ENCODE measurements around the gene ITIH5.

The ITIH5 gene

DNA sequence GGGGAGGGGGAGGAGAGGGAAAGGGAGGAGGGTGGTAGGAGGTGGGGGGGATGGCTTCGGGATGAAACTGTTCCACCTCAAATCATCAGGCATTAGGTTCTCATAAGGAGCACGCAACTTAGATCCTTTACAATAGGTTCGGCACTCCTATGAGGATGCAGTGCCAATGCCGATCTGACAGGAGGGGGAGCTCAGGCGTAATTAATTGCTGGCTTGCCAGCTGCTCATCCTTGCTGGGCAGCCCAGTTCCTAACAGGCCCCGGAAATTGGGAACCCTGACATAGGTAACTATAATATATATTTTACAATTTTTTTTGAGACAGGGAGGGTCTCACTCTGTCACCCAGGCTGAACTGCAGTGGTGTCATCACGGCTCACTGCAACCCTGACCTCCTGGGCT lies 137.1 kb downstream of the ITIH5 start:
- in situ Hi-C loops (cut with HindIII; ENCODE audit: low sequenced_read_pairs) = loop anchor here (5.0 to 10.0 kb wide), 3 partner anchors 83 to 508 kb away; no protein-coding TSS in a partner anchor

DNA sequence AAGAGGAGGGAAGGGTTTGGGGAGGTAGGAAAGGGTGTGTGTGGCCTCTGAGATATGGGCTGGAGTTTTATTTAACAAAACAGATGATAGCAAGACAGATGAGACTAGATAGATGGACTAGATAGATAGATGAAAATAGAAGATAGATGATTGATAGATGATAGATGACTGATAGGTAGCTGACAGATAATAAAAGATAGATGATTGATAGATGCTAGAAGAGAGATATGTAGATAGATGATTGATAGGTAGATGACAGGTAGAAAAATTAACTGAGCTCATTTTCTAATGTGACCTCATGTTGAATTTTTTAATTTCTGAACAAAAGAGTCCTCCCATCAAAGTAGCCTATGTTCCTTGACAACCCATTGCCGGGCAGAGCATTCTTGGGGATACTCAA lies 139.3 kb downstream of the ITIH5 start:
- in situ Hi-C loops (cut with HindIII; ENCODE audit: low sequenced_read_pairs) = no loop called here

DNA sequence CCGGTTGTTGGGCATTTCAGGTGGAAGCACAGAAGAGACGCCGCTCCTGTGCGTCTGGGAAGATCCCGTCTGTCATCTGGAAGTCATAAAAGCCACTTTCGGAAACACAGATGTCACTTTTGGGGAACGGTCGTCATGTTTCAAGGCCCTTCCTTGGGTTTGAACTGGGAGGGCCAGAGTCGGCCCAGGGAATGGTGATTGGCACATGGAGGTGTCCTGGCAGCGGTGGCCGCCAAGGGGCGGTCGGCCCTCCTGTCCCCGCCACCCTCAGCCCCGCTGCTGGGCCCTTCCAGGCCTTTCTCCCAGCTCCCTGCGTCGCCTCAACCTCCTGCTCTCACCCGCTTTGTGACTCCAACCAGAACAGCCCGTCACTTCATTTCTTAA lies 140.8 kb downstream of the ITIH5 start:
- in situ Hi-C loops (cut with HindIII; ENCODE audit: low sequenced_read_pairs) = no loop called here

DNA sequence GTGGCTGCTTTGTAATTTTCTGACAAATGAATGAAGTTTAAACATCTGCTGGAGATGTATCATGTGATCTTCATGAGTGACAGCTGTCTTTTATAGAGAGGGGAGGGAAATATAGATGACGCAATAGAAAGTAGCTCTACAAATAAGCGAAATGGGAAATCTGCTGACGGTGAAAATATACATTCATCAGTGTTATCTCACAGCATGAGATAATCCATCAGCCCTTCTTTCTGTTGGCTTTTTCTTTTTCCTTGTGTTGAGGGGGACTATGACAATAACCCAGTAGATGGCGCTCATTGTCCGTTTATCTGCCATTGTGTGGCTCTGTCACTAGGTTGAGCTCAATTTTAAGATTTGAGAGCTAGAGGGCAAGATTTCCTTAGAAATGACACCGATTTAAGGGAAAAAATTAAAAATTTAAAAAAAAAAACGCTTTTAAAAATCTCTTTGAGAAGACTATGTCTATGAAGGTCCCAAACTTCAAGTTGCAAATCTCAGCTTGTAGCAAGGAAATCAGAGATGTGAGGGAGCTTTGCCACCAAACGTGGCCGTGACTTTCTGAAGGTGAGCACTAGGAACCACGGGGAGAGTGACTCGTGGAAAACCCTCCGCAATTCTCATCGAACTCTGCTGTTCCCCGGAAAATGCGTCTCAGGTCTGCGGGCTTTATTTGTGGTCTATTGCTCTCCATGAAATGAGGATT lies 141.3 kb downstream of the ITIH5 start:
- in situ Hi-C loops (cut with HindIII; ENCODE audit: low sequenced_read_pairs) = no loop called here

DNA sequence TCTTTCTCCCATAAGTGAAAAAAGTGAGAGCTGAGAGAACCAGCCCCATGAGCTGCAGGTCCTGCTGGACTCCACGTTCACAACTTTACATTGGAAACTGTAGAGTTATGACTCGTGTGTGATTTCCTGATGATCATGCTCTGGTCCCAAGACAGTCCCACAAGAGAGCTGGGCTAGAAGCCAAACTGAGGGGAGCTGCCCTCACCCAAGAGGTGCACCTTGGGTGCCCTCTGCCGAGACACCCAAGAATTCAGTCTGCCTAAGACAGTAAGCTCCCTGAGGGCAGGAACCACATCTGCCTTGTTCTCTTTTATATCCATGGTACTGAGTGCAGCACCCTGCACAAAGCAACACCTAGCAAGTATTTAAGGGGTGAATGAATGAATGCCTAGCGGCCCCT lies 143.1 kb downstream of the ITIH5 start:
- in situ Hi-C loops (cut with HindIII; ENCODE audit: low sequenced_read_pairs) = no loop called here

GRCh38 chr10:7520507-7521485 lies 146.0 kb downstream of the ITIH5 start:
- in situ Hi-C loops (cut with HindIII; ENCODE audit: low sequenced_read_pairs) = no loop called here

- in situ Hi-C loops (cut with HindIII; ENCODE audit: low sequenced_read_pairs) = no loop called here
Observed at GRCh38 chr10:7519351-7519750, 147.4 kb downstream of the ITIH5 start.

GRCh38 chr10:7518693-7519092 lies 148.1 kb downstream of the ITIH5 start:
- in situ Hi-C loops (cut with HindIII; ENCODE audit: low sequenced_read_pairs) = no loop called here

DNA sequence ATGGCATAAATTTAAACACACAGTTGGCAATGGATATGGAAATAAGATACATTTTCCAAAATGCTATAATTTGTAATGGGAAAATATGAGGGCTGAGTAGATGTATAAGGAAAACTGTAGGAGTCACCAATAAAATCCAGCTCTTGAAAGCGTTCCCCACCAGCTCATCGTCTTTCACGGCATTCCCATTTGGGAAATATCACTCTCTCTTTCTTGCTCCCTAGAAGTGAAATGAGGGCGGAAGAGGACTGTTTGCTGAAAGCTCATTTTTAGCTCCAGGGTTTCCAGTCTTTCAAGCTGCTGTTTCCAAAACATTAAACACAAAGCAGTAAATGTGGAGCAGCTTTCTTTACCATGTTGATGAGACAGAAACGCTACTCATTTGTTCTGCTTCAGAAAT lies 151.3 kb downstream of the ITIH5 start:
- in situ Hi-C loops (cut with HindIII; ENCODE audit: low sequenced_read_pairs) = no loop called here

DNA sequence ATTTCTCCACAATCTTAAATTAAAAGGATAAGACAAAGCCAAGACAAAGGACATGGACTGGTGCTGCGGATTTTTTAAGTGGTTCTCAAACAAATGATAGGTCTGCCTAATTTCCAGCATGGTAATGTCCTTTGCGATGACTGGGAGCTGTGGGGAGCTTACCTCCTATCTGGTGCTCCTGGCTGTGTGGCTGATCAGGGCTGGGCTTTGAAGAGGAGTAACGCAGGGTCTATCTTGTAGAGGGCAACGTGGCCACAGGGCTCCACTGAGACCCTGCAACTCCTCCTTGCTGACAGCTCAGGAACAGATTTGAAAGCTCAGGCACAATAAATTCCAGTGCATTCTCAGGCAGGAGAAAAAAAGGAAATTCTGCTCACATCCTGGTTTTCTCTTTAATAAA lies 152.8 kb downstream of the ITIH5 start:
- in situ Hi-C loops (cut with HindIII; ENCODE audit: low sequenced_read_pairs) = no loop called here

DNA sequence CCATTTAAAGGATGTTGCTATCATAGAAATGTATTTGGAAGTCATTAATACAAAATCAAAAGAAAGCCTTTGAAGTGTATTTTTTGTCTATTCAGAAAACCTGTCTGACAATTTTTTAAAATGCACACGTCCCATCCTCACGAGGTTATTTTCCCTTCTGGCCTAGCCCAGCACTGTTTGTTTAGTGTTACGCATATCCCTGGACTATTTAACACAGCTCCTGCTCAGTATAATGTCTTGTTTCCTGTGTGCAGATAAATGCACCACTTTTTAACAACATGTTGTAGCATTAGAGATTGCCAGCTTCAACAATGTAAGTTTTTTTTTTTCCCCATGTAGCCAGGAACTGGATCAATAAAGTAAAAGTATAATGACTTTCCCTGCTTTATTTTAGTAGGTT lies 153.3 kb downstream of the ITIH5 start:
- in situ Hi-C loops (cut with HindIII; ENCODE audit: low sequenced_read_pairs) = no loop called here

DNA sequence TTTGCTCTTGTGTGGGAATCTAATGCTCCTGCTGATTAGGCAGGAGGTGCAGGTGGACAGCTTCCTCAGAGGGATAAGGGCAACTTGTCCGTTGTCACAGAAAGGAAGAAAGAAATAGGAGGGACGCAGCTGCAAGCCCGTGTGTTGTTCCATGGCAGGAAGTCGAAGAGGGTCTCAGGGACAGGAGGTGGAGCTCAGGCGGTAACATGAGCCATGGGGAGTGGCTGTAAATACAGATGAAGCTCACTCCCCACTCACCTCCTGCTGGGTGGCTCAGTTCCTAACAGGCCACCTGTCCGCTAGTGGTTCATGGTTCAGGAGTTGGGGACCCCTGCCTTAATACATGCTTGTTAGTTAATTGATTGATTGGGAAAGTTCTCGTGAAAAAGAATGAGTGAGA lies 154.3 kb downstream of the ITIH5 start:
- in situ Hi-C loops (cut with HindIII; ENCODE audit: low sequenced_read_pairs) = no loop called here

- in situ Hi-C loops (cut with HindIII; ENCODE audit: low sequenced_read_pairs) = no loop called here
Observed at GRCh38 chr10:7511612-7512011, 155.2 kb downstream of the ITIH5 start.

Measured in endothelial cell of hepatic sinusoid (primary cell).